ENCODE measurements around the gene APP.
"Not testable (repeated sequence)": the region's sequence is repeated elsewhere in the genome, so short reads cannot be mapped to it uniquely, and the experiment has no call there.

APP gene

GRCh38 chr21:26027696-26028095, 142.9 kb downstream of the APP start:
- DNase-seq (ENCODE audit: insufficient read length) (no peak), FAIRE-seq (no peak)
- TF ChIP-seq POLR2AphosphoS5 (IDR thresholded peaks at IDR 0.05; ENCODE audit: low read depth, low read length) (no peak), TAF1 (IDR thresholded peaks at IDR 0.05; ENCODE audit: borderline replicate concordance, low read depth, low read length) (no peak), POLR2A (IDR thresholded peaks at IDR 0.05; ENCODE audit: low read depth, low read length) (no peak)

DNA sequence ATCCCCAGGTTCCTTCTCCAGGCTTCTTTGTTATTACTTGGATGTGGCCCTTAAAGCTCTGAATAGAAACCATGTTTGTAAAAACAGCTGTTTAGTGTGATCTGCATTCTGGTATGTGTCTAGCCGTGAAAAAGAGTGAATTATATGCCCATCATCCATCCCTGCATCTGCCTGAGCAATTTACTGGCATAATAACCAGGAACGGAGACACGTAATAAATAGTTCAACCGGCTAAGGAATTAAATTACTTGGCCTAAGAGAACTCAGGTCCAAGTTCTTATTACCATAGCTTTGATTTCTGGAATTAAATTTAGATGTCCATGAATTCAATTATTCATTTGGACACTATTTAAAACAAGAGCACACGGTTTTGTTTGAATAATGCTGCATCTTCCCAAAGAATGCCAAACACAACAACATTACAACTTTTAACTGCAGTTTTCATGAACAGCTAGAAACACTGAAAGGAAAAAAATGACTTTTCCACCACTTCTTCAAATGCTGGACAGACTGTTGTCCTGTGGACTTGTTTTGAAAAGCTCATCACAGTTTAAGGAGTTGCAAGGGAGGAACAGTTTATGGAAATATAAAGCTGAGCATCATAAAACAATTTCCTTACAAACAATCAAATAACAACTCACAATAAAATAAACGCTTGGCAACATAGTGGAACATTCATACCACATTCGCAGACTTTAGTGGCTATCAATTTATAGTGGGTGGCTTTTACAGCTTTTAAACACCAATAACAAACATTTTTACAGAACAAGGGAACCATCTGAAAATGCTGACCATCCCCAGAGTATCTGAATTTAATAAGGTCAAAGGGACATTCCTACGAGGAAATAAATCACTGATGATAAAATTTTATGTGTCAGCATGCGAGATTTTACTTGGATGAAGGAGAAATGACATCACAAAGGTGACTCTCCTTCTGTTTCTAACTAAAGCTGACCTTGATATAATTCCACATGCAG, 144.7 kb downstream of the APP start:
- DNase-seq (ENCODE audit: insufficient read length) (no peak), FAIRE-seq (no peak)
- TF ChIP-seq POLR2A (IDR thresholded peaks at IDR 0.05; ENCODE audit: low read depth, low read length): no peak
- no peak for TF ChIP-seq POLR2AphosphoS5 (IDR thresholded peaks at IDR 0.05; ENCODE audit: low read depth, low read length)
- TF ChIP-seq TAF1 (IDR thresholded peaks at IDR 0.05; ENCODE audit: borderline replicate concordance, low read depth, low read length): no peak

DNA sequence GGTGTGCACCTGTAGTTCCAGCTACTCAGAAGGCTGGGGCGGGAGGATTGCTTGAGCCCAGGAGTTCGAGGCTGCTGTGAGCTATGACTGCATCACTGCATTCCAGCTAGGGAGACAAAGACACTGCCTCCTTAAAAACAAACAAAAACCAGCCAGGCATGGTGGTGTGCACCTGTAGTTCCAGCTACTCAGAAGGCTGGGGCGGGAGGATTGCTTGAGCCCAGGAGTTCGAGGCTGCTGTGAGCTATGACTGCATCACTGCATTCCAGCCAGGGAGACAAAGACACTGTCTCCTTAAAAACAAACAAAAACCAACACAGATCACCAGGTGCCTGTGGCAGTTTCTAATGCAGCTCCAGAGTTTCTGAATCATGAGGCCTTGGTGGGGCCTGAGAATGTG, 147.2 kb downstream of the APP start:
- FAIRE-seq; DNase-seq (ENCODE audit: insufficient read length): not testable (repeated sequence)

DNA sequence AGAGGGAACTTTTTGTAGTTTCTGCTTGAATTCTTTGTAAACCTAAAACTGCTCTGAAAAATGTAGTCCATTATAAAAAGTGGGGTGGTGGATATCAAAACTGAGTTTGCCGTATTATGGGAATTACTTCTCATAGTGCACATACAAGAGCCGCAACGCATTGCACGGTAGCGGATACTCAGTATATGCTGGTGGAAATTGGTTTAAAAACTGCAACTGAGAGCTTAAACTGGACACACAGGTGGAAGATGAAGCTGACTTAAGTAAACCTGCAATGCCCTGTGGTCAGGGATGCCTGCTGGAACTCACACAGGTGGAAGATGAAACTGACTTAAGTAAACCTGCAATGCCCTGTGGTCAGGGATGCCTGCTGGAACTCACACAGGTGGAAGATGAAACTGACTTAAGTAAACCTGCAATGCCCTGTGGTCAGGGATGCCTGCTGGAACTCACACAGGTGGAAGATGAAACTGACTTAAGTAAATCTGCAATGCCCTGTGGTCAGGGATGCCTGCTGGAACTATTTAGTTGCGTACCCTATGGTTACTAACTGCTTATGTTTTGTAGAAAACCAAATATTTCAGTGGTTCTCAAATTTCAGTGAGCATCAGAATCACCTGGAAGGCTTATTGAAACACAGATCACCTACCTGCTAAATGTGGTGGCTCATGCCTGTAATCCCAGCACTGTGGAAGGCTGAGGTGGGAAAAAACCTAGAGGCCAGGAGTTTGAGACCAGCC, 147.8 kb downstream of the APP start:
- FAIRE-seq; DNase-seq (ENCODE audit: insufficient read length): not testable (repeated sequence)

GRCh38 chr21:26020510-26020909, 150.1 kb downstream of the APP start:
- no peak for FAIRE-seq

GRCh38 chr21:26020081-26020480, 150.5 kb downstream of the APP start:
- no peak for FAIRE-seq
- no peak for DNase-seq (ENCODE audit: insufficient read length)
- no peak for TF ChIP-seq TAF1 (IDR thresholded peaks at IDR 0.05; ENCODE audit: borderline replicate concordance, low read depth, low read length)
- no peak for TF ChIP-seq POLR2A (IDR thresholded peaks at IDR 0.05; ENCODE audit: low read depth, low read length)
- TF ChIP-seq POLR2AphosphoS5 (IDR thresholded peaks at IDR 0.05; ENCODE audit: low read depth, low read length): no peak

More at GRCh38 chr21:26020510-26020909, 150.1 kb downstream of the APP start:
- TF ChIP-seq POLR2AphosphoS5 (IDR thresholded peaks at IDR 0.05; ENCODE audit: low read depth, low read length): no peak
- no peak for TF ChIP-seq TAF1 (IDR thresholded peaks at IDR 0.05; ENCODE audit: borderline replicate concordance, low read depth, low read length)
- no peak for TF ChIP-seq POLR2A (IDR thresholded peaks at IDR 0.05; ENCODE audit: low read depth, low read length)
- DNase-seq (ENCODE audit: insufficient read length): no peak

- FAIRE-seq (no peak), DNase-seq (ENCODE audit: insufficient read length) (no peak)
- no peak for TF ChIP-seq TAF1 (IDR thresholded peaks at IDR 0.05; ENCODE audit: borderline replicate concordance, low read depth, low read length)
- TF ChIP-seq POLR2AphosphoS5 (IDR thresholded peaks at IDR 0.05; ENCODE audit: low read depth, low read length): no peak
- TF ChIP-seq POLR2A (IDR thresholded peaks at IDR 0.05; ENCODE audit: low read depth, low read length): no peak
Observed at GRCh38 chr21:26019236-26019635, 151.3 kb downstream of the APP start.

GRCh38 chr21:26013970-26014369, 156.6 kb downstream of the APP start:
- DNase-seq (ENCODE audit: insufficient read length): no peak
- no peak for FAIRE-seq
- TF ChIP-seq POLR2AphosphoS5 (IDR thresholded peaks at IDR 0.05; ENCODE audit: low read depth, low read length): no peak
- TF ChIP-seq TAF1 (IDR thresholded peaks at IDR 0.05; ENCODE audit: borderline replicate concordance, low read depth, low read length): no peak
- TF ChIP-seq POLR2A (IDR thresholded peaks at IDR 0.05; ENCODE audit: low read depth, low read length): no peak

DNA sequence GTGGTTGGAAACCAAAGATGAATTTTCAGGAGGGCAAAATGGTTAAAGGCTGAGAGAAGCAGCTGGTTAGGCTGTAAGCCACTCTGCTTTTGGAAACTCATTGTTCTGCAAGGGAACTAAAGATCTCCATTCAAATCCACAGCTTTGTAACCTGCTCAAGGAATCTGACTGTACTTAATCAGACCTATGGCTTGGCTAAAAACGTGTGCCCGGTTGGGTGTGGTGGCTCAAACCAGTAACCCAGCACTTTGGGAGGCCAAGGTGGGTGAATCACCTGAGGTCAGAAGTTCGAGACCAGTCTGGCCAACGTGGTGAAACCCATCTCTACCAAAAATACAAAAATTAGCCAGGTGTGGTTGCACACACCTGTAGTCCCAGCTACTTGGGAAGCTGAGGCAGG, 158.1 kb downstream of the APP start:
- FAIRE-seq; DNase-seq (ENCODE audit: insufficient read length): not testable (repeated sequence)

GRCh38 chr21:26011292-26011940, 159.2 kb downstream of the APP start:
- DNase-seq (ENCODE audit: insufficient read length) (no peak), FAIRE-seq (no peak)
- TF ChIP-seq POLR2A (IDR thresholded peaks at IDR 0.05; ENCODE audit: low read depth, low read length): no peak
- no peak for TF ChIP-seq POLR2AphosphoS5 (IDR thresholded peaks at IDR 0.05; ENCODE audit: low read depth, low read length)
- no peak for TF ChIP-seq TAF1 (IDR thresholded peaks at IDR 0.05; ENCODE audit: borderline replicate concordance, low read depth, low read length)

DNA sequence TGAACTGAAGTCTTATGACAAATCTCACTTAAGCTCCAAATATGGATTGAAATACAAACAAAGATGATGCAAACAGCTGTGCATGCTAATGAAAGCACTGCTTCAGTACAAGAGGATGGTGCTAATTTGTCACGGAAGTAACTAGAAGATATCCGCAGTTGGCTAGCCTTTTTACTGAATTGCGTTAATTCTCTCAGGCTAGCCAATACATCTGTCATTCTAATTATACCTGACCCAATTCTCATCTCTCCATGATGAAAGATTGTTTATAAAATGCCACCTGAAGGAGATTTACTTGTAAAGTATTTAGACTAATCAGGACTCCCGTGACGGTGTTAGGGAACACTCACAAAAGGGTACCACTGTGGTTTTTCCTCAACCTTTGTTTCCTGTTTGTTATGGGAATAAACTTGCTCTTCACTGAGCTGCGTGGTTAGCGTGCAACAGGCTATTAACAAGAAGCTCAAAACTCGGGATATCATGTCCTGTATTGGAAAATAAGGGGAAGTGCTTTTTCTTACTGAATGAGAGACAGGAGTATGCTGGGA, 162.5 kb downstream of the APP start:
- TF ChIP-seq POLR2A (IDR thresholded peaks at IDR 0.05; ENCODE audit: low read depth, low read length) (no peak), TAF1 (IDR thresholded peaks at IDR 0.05; ENCODE audit: borderline replicate concordance, low read depth, low read length) (no peak), POLR2AphosphoS5 (IDR thresholded peaks at IDR 0.05; ENCODE audit: low read depth, low read length) (no peak)
- DNase-seq (ENCODE audit: insufficient read length): no peak
- FAIRE-seq: no peak
